HG03025 (cell line): ENCODE results near the gene WDR64.

ENCODE experiments used
- ATAC-seq: cut with Tn5 transposase; IDR thresholded peaks from one replicate; pipeline ENCODE4 v1.9.1; 2021; ENCODE audit warnings: mild to moderate bottlenecking, moderate library complexity; ENCODE audit not compliant: unreplicated experiment, low FRiP score

Gene WDR64

DNA sequence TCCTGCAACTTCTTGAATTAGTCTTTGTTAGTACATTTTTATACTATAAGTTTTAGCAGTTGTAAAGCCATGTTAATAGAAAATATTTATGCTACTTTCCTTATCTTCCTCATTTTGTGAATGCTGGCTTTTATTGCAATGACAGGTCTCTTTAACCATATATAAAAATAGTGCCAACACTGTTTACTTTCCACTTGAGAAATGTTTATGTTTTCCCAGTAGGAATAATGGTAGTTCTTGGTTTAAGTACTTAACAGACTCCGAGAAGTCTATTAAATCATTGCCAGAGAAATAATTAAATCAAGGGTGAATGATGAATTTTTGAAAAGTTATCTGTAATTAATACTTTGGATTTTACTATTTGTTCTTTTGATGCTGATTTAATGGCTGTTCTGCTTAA is 21.6 kb upstream of the WDR64 start:
- no peak for ATAC-seq

DNA sequence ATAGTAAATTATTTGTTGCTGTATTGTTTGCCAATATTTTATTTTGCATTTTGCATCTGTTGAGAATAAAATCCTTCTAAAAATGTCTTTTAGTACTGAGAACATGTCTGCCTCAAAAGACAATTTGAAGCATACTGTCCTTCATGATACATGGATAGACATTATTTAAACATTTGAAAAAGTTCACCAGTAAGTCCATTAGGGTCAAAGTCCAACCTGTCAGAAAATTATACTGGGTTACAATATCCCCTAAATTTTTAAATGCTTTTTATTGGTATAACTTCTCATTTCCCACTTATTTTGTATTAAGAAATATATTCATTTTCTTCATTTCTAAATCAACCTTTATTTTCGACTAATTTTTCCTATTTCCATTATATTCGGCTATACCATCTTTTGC is 21.2 kb upstream of the WDR64 start:
- ATAC-seq = no peak

DNA sequence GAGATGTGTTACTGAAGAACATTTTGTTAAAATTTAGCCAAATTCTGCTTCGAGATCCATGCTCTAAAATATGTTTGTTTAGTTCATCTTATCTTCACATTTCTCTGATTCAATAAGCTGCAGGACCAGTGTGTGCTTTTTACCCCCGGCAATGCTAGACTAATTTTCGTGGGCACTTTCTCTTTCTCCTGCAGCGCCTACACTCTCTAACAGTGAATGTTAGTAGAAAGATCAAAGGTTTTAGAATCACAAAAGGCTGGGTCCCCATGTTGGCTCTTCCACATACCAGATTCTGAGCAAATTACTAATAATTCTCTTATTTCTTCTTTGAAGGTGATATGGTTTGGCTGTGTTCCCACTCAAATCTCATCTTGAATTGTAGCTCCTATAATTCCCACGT is 20.4 kb upstream of the WDR64 start:
- no peak for ATAC-seq

DNA sequence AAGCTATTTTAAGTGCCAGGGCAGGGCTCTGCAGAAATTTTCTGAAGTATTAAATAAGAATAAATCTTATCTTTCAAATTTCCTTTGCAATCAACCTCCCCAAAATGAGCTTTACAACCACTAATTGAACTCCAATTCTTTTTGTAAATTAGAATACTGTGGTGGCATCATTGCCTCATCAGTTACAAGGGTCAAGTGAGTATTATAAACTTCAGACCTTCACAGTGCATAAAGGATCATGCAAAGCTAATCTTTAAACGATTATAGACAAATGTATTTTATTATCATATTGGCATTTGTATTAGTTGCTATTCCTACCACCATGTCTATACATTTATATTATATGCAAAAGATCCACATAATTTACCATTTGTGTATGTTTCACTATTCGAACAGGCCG is 19.1 kb upstream of the WDR64 start:
- ATAC-seq = no peak

DNA sequence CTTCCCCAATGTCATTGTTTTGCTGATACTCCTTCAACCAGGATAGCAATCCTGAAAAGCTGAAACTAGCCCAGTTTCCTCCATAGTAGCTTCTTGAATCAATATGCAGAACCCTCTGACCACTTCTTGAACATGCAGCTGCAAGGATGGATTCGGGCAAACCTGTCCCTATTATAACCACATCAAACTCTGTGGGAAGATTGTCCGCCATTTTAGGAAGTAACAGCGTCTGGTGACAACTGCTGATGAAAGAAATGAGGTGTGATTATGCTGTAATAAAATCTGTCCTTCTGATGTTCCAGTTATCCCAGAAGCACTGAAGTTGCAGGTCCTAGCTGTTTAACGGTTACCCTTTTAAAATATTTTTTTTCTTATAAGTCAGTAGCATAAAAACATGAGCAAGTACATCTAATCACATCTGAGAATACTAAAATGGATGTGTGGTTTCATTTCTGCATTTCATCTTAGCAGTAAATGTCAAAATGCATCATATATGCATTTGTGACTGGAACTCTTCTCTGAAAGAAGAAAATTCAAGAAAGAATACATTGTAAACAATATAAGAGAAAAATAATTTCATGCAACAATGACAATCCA is 16.4 kb upstream of the WDR64 start:
- no peak for ATAC-seq

DNA sequence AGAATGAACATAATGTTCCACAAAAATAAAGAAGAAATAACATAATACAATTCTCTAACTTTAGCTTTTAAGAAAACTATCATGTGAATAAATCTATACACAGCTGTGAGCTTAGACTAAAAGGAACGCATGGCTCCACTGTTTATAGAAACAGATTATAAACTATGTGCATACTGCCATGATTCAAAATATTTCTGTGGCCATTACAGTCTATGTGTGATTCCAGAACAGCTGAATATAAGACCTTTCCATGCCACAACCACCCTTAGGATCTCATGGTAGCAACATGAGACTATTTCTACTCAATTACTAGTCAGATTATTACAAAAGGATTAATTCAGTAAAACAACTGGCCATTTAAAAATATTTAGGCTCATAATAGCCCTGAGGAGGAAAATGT is 15.8 kb upstream of the WDR64 start:
- ATAC-seq = no peak

DNA sequence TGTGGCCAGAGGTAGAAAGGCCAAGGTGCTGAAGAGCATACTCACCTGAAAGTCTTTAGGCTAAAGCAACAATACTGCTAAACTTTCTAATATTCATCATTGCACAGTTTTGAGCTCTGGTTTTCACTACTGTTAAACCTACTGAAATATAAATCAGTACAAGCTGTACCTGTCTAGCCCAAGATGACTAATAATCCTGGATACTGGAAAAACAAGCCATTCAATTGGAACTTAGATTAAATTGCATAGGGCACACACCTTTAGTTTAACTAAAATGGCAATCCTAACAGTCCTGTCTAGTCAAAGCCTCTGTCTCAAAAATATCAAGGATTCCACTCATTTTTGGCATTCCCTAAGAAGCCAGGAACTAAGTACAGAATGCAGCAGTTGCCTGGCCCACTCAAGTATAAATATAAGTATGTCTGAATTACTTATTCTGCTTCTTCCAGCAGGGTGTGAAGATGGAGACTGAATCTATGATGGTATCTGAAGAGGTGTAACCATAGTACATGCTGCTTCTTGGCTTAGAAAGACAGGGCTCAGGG is 15.0 kb upstream of the WDR64 start:
- ATAC-seq = no peak

DNA sequence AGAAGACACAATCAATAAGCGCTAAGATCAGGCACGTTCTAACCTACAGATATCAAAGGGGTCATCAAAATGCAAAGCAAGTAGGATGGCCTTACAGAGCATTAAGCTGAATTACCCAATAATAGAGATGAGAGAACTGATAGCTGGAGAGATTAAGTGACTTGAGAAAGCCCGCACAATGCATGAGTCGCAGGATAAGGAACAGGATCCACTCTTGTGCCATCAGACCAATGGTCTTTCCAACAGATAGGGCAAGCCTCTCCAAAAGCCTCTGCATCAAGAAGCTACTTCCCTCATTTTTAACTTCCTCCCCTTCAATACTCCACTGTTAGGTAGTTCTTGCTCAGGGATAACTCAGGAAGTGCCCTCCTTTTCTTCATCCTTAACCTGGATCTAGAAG is 14.5 kb upstream of the WDR64 start:
- no peak for ATAC-seq

DNA sequence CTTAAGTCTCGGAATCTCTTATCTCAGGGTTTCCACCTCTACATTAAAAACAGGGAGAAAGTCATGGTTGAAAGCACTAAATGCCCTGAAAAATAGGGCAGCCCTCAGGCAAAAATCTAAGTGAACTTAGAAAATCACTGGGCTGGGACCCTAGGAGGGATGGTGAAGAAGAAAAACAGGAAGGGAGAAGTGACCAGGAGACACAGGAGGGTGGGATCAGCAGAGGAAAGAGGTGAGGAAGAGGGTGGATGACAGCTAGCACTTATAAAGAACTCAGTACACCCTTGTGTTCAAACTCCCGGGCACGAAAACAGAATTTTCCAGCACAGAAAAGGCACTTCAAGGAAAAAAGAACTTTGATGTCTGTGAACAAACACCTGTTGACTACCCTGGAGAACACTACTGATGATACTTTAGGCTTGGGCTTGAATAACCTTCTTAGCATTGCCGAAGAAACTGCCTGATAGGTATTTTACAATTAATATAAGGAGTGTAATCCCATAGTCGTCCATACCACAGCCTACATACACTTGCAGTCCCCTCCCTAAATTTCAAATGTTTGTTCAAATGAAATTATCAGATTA is 13.9 kb upstream of the WDR64 start:
- no peak for ATAC-seq

DNA sequence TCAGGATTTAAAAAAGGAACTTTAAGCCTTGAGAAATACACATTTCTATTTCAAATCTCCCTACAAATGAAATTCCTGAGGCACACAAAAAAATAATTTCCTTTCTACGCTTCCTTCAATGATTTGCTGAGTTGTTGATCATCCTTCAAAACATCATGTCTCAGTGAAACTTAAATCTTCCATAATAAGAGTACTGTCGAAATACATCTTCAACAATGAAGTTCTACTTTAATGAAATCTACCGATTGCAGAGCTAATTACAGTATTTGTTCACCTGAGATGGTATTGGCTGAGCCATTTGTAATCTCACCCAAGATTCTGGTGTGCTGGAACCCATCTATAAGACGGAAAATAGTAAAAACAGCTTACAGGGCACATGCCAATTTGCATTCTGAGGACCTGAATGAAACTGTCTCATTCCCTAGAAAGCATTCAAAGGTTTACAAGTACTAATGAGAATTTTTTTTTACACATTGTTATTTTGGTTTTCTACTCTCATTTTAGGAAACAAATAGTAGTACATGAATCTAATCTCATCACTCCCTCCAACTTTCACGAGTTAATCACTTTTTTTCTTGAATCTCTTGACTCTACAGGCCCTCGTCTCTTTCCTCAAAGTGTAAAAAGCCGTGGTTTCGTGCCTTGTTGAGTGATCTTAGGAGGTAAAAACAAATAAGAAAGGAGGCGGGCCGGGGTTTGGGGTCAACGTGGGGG is 13.0 kb upstream of the WDR64 start:
- no peak for ATAC-seq

DNA sequence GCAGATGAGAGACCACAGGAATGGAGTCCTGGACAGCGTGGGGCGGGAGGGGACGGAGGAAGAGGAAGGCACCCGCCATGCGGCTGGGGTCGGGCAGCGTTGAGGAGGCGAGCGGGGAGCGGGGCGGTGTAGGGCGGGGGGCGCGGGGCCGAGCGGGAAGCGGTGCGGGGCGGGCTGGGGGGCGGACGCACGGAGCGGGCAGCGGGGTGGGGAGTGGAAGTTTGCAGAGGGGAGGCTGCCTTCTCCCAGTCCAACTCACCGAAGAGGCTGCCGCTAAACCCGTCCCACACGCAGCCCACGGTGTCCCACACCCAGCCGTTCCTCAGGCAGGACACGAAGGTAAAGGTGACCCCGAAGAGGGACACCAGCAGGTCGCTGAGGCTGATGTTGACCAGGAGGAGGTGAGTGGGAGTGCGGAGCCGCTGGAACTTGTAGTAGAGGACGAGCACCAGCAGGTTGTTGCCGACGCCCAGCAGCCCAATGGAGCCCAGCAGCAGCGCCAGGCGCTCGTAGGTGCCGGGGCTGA is 12.4 kb upstream of the WDR64 start:
- ATAC-seq = peak; percentile 43

DNA sequence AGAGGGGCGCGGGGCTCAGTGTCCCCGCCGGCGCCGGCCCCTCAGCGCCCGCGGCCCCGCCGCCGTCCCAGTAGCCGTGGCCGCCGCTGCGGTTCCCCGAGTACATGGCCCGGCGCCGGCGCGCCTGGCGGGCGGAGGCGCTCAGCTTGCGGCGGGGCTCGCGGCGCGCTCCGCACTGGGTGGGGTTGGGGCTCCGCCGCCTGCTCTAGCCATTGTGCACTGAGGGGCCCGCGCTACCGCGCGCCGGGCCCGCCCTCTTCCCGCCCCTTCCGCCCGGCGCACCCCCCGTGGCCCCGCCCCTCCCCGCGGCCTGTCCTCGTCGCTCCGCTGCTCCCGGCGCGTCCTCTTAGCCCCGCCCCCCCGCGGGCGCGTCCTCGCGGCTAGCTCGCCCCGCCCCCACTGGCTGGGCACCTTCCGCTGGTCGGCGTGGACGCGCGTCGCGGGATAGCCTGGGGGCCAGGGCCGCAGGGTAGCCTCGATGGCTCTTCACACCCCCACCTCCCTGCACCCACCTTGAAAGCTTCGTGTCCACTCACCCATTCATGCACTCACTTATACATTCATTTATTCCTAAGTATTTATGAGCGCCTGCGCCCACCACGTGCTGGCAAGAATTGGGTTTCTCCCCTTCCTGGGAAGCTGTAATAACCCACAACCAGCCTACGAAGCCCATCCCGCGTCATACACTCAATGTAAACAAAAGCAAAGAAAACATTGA is 11.8 kb upstream of the WDR64 start, which contains the start of the genes CHML and OPN3:
Gene CHML (minus strand): TSS at position 221 of the 718 bp plus-strand sequence. CDS start 4,603 bp downstream, outside the sequence.
Gene OPN3 (minus strand): TSS at position 221 of the 718 bp plus-strand sequence. CDS start 115 bp downstream, at position 106.
- peak; percentile 88 for ATAC-seq

DNA sequence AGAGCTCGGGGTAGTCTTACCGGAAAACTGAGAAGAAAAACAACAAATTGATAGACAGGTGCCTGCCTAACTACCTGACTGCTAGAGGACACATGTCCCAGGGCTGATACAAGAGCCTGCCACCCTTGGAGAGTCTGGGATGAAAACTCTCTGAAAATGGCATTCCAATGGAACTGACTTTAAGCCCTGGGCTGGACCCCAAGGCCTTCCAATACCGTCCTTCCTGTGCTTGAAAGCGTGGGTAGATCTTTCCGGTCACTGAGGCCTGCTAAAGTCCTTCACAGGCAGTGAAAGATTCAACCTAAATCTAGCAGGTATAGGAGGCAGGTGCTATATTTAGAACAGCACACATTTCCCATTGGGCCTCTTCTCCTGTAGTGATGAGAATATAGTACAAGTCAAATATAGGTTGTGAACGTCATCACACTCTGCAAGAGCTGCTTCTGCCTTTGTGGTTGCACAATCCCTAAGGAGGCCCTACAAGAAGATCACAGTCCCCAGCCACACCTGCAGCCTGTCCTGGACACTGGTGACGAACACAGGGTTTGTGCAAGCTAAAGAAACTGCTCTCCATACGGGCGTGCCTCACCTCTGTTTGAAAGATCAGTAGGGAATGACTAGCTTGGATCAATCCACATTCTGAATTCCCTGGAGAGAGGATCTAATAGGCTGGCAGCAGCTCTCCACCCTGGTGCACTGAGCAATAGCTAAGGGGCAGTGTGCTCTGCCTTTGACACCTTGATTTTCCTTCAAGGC is 11.0 kb upstream of the WDR64 start:
- ATAC-seq = no peak

DNA sequence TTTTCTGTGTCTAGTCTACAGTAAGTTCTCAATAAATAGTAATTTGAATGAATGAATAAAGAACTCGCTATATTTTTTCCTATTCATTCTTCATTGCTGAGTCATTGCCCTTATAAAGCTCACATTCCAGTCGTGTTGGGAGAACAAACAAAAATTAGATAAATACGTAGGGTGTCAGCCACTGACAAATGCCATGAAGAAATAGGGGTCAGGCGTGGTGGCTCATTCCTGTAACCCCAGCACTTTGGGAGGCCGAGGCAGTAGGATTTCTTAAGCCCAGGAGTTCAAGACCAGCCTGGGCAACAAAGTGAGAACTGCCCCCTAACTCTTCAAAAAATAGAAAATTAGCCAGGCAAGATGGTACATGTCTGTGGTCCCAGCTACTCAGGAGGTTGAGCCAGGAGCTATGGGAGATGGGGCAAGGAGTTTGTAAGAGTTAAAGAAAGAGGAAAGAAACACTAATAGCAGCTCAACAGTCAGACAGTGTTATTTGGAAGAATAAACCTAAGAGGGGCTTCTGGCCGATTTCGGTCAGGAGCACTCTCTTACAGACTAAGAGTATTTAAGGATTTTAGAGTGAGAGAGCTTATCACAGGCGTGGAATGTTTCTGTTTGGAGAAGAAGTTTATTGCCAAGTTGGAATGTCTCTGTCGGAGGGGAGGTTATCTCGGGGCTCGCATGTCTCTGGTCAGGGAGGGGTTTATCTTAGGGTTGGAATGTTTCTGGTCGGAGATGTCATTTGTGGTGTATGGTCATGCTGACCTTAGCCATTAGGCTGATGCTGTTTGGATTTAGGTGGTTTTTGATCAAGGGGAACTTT is 10.1 kb upstream of the WDR64 start:
- ATAC-seq = no peak

DNA sequence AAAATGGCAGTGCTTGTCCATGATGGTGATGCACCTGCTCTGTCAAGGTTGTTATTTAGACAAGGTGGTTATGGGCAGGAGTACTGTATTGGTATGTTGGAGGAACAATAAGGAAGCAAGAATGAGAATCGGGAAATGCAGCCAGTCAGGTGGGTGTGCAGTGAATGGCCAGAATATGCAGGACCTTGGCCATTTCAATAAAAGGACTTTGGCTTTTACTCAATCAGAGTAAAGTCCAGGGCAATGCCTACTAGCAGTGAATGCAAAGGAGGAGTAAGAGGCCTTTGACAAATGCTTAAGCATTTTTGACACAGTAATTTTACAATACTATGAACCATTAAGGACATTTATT is 9.5 kb upstream of the WDR64 start:
- no peak for ATAC-seq

DNA sequence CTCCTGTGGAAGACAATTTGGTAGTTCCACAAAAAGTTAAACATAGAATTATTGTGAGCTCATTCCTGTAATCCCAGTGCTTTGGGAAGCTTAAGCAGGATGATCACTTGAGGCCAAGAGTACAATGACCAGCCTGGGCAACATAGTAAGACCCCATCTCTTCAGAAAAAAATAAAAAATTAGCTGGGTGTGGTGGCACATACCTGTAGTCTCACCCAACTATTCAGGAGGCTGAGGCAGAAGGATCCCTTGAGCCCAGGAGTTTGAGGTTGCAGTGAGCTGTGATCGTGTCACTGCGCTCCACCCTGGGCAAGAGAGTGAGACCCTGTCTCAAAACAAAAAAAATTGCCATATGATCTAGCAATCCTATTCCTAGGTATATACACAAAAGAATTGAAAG is 7.8 kb upstream of the WDR64 start:
- ATAC-seq = no peak

DNA sequence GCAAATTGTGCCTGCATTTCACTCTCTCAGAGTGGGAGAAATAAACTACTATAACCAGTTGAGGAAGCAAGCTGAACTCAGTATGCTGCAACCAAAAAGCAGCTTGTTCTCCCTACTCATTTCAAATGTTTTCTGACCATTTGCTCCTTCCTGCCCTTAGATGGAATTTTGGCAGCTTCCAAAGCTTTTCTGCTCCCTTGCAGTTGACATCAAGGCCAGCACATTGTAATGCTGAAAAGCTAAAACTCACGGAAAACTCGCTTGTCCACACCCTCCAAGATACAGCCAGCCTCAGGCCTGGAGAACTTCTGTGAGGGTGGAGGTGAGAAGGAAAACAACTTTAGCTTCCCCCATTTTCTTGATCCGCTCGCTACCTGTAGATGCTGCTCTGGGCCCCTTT is 6.9 kb upstream of the WDR64 start:
- ATAC-seq = no peak

DNA sequence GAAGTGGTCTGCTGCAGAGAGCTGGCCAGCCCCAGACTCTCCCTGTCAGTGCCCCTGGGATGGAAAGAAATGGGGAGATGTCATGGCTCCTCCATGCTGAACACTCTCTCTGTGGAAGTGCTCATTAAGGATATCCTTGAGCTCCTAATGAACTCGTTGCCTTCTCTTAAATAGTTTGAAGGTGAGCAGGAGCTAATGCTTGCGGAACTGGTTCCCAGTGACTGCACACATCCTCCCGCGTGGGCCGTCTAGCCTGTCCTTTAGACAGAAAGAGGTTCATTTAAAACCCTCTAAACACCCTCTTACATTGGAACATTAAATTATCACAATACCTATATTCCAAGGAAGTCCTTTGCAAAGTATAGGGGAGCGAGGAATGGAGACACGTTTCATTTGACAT is 5.9 kb upstream of the WDR64 start:
- ATAC-seq = no peak

DNA sequence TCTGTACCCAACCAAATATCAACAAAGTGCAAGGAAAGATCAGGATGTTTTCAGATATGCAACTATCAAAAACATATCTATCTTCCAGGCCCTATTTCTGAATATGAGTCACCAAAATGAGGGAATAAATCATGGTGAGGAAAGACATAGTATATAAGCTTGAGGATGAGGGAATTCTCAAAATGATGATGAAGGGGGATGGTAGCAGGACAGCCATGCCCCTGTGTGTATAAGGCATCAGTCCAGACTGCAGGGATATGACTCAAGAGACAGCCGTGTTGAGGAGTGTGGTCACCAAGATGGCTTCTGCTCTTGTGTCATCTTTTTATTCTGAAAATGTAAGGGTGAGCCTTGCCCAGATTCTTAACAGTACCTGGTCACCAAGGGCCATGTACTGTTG is 4.4 kb upstream of the WDR64 start:
- ATAC-seq = no peak
